SH-SY5Y (cell line): ENCODE data around the gene FAM227A.

Source experiments
- GATA2 ChIP-seq: IDR thresholded peaks from 2 replicates; pipeline ENCODE4 v1.6.1; 2011; ENCODE audit warnings: mild to moderate bottlenecking, low read depth, low read length
- GATA3 ChIP-seq: IDR thresholded peaks from 2 replicates; pipeline ENCODE4 v1.6.1; 2011; ENCODE audit warnings: low read depth, mild to moderate bottlenecking, low read length, moderate library complexity

DNA sequence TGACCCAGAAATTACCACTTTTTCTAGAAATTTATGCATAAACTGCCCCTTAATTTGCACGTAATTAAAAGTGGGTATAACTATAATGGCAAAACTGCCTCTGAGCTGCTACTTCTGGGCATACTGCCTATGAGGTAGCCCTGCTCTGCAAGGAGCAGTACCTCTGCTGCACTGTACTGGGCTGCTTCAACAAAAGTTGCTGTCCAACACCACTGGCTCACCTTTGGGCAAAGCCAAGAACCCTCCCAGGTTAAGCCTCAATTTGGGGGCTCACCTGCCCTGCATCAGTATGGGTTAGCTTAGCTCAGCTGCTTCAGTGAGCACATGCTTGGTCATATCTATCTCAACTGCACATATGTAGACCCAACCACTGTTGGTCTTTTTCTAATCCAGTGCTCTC is 90.8 kb downstream of the FAM227A start:
- TF ChIP-seq GATA2 = no peak
- TF ChIP-seq GATA3 = no peak
